OCI-LY3 (cell line): Measurements from ENCODE around the gene ETV6.
A peak's percentile ranks its signal among the peaks of the same experiment; 100 is the strongest.

Experiments used
- H2AFZ ChIP-seq: fragments of 200-600, 300-600 bp; shearing (Covaris generic); 2 replicates; pipeline ENCODE4 v1.6.0; 2014; ENCODE audit warnings: antibody characterized with exemption, low read depth, low read length
- H3K27ac ChIP-seq: fragments of 200-600, 300-600 bp; sonication (generic); 2 replicates; pipeline ENCODE4 v1.5.1; 2014; ENCODE audit warnings: mild to moderate bottlenecking, low read length, moderate library complexity, mixed read lengths
- H3K27me3 ChIP-seq: fragments of 200-600, 300-600 bp; sonication (generic); 2 replicates; pipeline ENCODE4 v1.6.1; 2014; ENCODE audit warnings: low read depth, low read length, mixed read lengths
- H3K36me3 ChIP-seq: fragments of 200-600, 300-600 bp; sonication (generic); replicated peaks from 2 replicates; pipeline ENCODE3; 2014; ENCODE audit warnings: low read depth, low read length, mixed read lengths
- H3K4me1 ChIP-seq: fragments of 300-600, 200-600 bp; sonication (generic); 2 replicates; pipeline ENCODE4 v1.6.1; 2014; ENCODE audit warnings: low read length, mixed read lengths
- H3K4me2 ChIP-seq: fragments of 200-600, 300-600 bp; sonication (generic); 2 replicates; pipeline ENCODE4 v1.6.1; 2014; ENCODE audit warnings: low read length, mixed read lengths
- H3K4me3 ChIP-seq: fragments of 300-600, 200-600 bp; sonication (generic); 2 replicates; pipeline ENCODE4 v1.5.1; 2014; ENCODE audit warnings: antibody characterized with exemption, mild to moderate bottlenecking, low read length, moderate library complexity
- H3K79me2 ChIP-seq: fragments of 300-600, 200-600 bp; shearing (Covaris generic); 2 replicates; pipeline ENCODE4 v1.6.1; 2014; ENCODE audit warnings: mild to moderate bottlenecking, low read length, mixed read lengths
- H3K9ac ChIP-seq: fragments of 300-600, 200-600 bp; shearing (Covaris generic); 2 replicates; pipeline ENCODE4 v1.6.0; 2014; ENCODE audit warnings: mild to moderate bottlenecking, low read length, moderate library complexity
- H3K9me3 ChIP-seq: fragments of 200-600, 300-600 bp; shearing (Covaris generic); 2 replicates; pipeline ENCODE4 v1.6.1; 2014; ENCODE audit warnings: low read length, mixed read lengths; ENCODE audit not compliant: insufficient read depth
- H4K20me1 ChIP-seq: fragments of 200-600, 300-600 bp; sonication (generic); 2 replicates; pipeline ENCODE4 v1.6.1; 2016; ENCODE audit warnings: low read length, mixed read lengths; ENCODE audit not compliant: insufficient read depth
- CTCF ChIP-seq: fragments of 200-600, 300-600 bp; sonication (generic); IDR thresholded peaks from 2 replicates; pipeline ENCODE4 v1.5.1; 2014; ENCODE audit warnings: antibody characterized with exemption, low read length, low read depth
- EZH2phosphoT487 ChIP-seq: fragments of 200-600 bp; shearing (Covaris generic); IDR thresholded peaks from 2 replicates; pipeline ENCODE4 v1.6.1; 2018; ENCODE audit warnings: antibody characterized with exemption, mixed run types, low read depth

The ETV6 gene

GRCh38 chr12:11753150-11753499, 103.7 kb downstream of the ETV6 start:
- TF ChIP-seq EZH2phosphoT487 (no peak), CTCF (no peak)
- H3K27me3 ChIP-seq, result no peaks in the 10 kb centered on the region
- peak overlapping the region; percentile 96 for H3K27ac ChIP-seq
- H3K4me2 ChIP-seq, result peak overlapping the region; percentile 72
- H3K4me3 ChIP-seq, result peak overlapping the region; percentile 61; the same call in 1 of the 2 replicates
- H4K20me1 ChIP-seq, result no peaks in the 10 kb centered on the region
- H2AFZ ChIP-seq, result no peak overlapping the region
- H3K4me1 ChIP-seq, result peaks cover 100% of the 10 kb centered on the region
- peak overlapping the region; percentile 93 for H3K9ac ChIP-seq
- H3K9me3 ChIP-seq, result no peaks in the 10 kb centered on the region
- peaks cover 8% of the 10 kb centered on the region for H3K36me3 ChIP-seq
- H3K79me2 ChIP-seq, result peaks cover 92% of the 10 kb centered on the region

- Histone ChIP-seq H3K4me2 (peak overlapping the region; percentile 72), H3K4me1 (peaks cover 100% of the 10 kb centered on the region), H3K79me2 (peaks cover 91% of the 10 kb centered on the region)
Observed at GRCh38 chr12:11753826-11754225, 104.4 kb downstream of the ETV6 start.

GRCh38 chr12:11754256-11754655, 104.8 kb downstream of the ETV6 start:
- Histone ChIP-seq H3K4me1 (peaks cover 99% of the 10 kb centered on the region), H3K79me2 (peaks cover 87% of the 10 kb centered on the region), H3K27me3 (no peaks in the 10 kb centered on the region), H2AFZ (no peak overlapping the region), H3K9me3 (no peaks in the 10 kb centered on the region), H3K36me3 (peaks cover 8% of the 10 kb centered on the region), H3K9ac (peak overlapping the region; percentile 93), H3K4me3 (peak overlapping the region; percentile 64; the same call in 1 of the 2 replicates), H4K20me1 (no peaks in the 10 kb centered on the region), H3K27ac (peak overlapping the region; percentile 96), H3K4me2 (peak overlapping the region; percentile 72)
- TF ChIP-seq CTCF, result no peak
- no peak for TF ChIP-seq EZH2phosphoT487

More at GRCh38 chr12:11753826-11754225, 104.4 kb downstream of the ETV6 start:
- H3K27ac ChIP-seq, result peak overlapping the region; percentile 96
- no peaks in the 10 kb centered on the region for H4K20me1 ChIP-seq
- no peak overlapping the region for H2AFZ ChIP-seq
- H3K9ac ChIP-seq, result peak overlapping the region; percentile 93
- H3K4me3 ChIP-seq, result peak overlapping the region; percentile 7; the same call in 1 of the 2 replicates
- no peaks in the 10 kb centered on the region for H3K27me3 ChIP-seq
- peaks cover 8% of the 10 kb centered on the region for H3K36me3 ChIP-seq
- no peak for TF ChIP-seq EZH2phosphoT487
- no peak for TF ChIP-seq CTCF
- H3K9me3 ChIP-seq, result no peaks in the 10 kb centered on the region

- H3K36me3 ChIP-seq, result peaks cover 12% of the 10 kb centered on the region
- H4K20me1 ChIP-seq, result no peaks in the 10 kb centered on the region
- no peak overlapping the region for H2AFZ ChIP-seq
- H3K9me3 ChIP-seq, result no peaks in the 10 kb centered on the region
- TF ChIP-seq EZH2phosphoT487 (no peak), CTCF (no peak)
- peak overlapping the region; percentile 64 for H3K4me3 ChIP-seq
- no peaks in the 10 kb centered on the region for H3K27me3 ChIP-seq
- H3K9ac ChIP-seq, result peak overlapping the region; percentile 93
- peak overlapping the region; percentile 72 for H3K4me2 ChIP-seq
- peaks cover 92% of the 10 kb centered on the region for H3K79me2 ChIP-seq
- H3K4me1 ChIP-seq, result peaks cover 99% of the 10 kb centered on the region
- H3K27ac ChIP-seq, result peak overlapping the region; percentile 96
Observed at GRCh38 chr12:11755302-11755930, 105.9 kb downstream of the ETV6 start.
